Posterior vena cava (tissue), 2 donors: Measurements from ENCODE around the gene GNG13. TPM values are rescaled to one million over a fixed set of nuclear protein-coding genes. Genes with fewer than 3 reads are reported as not detected.
"Not testable (repeated sequence)": the region's sequence is repeated elsewhere in the genome, so short reads cannot be mapped to it uniquely, and the experiment has no call there.

Experiments used
- DNase-seq: peaks from one replicate; pipeline ENCODE4 v3.0.0-alpha.2; 2020; ENCODE audit warnings: low spot score
- intact Hi-C, 2 donors: fragments of 100-400 bp; cut with DNase I; formaldehyde crosslinking; loops; one replicate each; pipeline versions ENCODE4 v1.14.1 to v1.14.2; 2022 to 2023
- total RNA-seq, 2 donors: library from RNA; stranded (reverse); fragmentation: NEBNext Ultra II Directional; extraction: Animal tissue kit (Norgen Biotek cat#: 25700); gene quantifications; one replicate each; pipeline ENCODE4 v1.2.1, GENCODE V29; 2021
- donor health status: DM: yes; HTN: yes; CAD: no.
- donor health status: DM: yes; HTN: yes; CAD: no.

GNG13 gene
- total RNA-seq, 2 donors from 2014 or later: not detected

DNA sequence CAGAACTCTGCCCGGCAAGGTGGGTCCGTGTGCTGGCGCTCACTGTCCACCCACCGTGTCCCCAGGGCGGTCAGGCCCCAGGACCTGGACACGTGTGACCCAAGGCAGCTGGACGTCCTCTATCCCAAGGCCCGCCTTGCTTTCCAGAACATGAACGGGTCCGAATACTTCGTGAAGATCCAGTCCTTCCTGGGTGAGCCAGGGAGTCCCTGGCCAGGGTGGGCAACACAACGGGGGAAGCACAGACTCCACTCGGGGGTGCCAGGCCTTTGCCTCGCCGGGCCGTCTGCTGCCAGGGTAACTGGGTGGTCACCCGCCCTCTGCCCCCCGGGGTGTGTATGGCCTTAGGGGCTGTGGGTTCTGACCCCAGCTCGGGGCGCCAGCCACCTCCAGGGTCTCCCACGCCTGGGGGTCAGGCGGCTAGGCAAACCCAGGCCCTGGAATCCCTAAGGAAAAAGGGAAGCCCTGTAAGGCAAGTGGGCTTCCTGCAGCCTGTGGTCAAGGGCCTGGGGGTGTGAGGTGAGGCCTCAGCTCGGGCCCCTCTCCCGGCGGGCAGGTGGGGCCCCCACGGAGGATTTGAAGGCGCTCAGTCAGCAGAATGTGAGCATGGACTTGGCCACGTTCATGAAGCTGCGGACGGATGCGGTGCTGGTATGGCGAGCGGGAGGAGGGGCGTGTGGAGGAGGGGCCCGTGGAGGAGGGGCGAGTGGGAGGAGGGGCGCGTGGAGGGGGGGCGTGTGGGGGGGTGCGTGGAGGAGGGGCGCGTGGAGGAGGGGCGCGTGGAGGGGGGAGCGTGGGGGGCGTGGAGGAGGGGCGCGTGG lies 33.5 kb downstream of the GNG13 start:
- no peak for DNase-seq
- intact Hi-C loops: no loop called here

DNA sequence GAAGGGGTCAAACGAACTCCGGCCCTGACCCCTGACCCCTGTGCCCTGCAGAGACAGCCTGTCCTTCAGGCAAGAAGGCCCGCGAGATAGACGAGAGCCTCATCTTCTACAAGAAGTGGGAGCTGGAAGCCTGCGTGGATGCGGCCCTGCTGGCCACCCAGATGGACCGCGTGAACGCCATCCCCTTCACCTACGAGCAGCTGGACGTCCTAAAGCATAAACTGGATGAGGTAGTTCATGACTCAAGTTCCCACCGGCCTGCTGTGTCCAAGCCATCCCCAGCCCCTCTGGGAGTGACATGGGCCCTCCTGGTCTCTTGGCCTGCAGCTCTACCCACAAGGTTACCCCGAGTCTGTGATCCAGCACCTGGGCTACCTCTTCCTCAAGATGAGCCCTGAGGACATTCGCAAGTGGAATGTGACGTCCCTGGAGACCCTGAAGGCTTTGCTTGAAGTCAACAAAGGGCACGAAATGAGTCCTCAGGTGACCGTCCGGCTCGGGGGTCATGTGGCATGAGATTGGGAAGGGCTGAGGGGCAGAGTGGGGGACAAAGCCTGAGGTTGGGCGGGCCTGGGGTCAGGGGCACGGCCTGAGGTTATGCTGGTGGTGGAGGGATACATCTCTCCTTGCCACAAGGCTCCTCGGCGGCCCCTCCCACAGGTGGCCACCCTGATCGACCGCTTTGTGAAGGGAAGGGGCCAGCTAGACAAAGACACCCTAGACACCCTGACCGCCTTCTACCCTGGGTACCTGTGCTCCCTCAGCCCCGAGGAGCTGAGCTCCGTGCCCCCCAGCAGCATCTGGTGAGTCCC lies 34.3 kb downstream of the GNG13 start:
- no peak for DNase-seq
- intact Hi-C loops: no loop called here

GRCh38 chr16:765488-765865 lies 35.1 kb downstream of the GNG13 start:
- DNase-seq: no peak
- intact Hi-C loops: no loop called here

DNA sequence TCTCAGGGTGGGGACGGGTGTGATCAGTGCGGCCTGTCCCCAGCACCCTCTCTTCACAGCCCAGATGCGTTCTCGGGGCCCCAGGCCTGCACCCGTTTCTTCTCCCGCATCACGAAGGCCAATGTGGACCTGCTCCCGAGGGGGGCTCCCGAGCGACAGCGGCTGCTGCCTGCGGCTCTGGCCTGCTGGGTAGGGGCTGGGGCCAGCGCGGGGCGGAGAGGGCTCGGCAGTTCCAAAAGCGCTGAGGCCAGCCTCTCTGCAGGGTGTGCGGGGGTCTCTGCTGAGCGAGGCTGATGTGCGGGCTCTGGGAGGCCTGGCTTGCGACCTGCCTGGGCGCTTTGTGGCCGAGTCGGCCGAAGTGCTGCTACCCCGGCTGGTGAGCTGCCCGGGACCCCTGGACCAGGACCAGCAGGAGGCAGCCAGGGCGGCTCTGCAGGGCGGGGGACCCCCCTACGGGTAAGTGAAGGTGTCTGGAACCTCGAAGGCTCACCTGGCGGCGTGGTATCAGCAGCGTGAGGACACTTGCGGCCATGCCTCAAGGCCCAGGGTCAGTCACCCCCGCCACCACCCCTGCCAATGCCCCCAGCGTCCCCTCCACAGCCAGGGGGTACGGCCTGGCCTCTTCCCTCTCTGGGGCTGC lies 35.6 kb downstream of the GNG13 start:
- no peak for DNase-seq
- intact Hi-C loops: loop anchor here in 1 of 2 donors (1.0 to 5.0 kb wide), 2 partner anchors 454 to 1567 kb away; no protein-coding TSS in a partner anchor

DNA sequence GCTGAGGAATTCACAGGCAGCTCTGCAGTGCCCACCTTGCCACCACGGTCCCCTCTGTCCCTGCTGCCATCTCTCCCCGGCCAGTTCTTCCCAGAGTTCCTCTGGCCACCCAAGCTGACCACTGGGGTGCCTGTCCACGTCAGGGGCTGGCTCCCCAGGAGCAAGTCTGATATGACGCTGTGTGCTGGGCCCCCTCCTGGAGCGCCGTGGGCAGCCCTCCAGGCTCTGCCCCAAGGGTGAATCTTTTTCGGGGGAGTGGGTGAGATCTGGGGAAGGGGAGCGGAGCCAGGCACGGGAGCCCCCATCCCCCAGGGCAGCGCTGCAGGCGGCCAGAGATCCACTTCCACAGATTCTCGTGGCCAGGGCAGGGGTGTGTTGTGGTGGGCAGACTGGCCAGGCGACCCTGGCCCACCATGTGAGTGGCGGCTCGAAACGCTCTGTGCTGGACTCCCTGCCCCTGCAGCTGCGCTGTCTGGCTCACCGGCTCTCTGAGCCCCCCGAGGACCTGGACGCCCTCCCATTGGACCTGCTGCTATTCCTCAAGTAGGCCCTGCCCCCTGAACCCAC lies 36.3 kb downstream of the GNG13 start:
- intact Hi-C loops: loop anchor here in 1 of 2 donors (1.0 to 5.0 kb wide), 2 partner anchors 455 to 1568 kb away; no protein-coding TSS in a partner anchor
- DNase-seq: no peak

DNA sequence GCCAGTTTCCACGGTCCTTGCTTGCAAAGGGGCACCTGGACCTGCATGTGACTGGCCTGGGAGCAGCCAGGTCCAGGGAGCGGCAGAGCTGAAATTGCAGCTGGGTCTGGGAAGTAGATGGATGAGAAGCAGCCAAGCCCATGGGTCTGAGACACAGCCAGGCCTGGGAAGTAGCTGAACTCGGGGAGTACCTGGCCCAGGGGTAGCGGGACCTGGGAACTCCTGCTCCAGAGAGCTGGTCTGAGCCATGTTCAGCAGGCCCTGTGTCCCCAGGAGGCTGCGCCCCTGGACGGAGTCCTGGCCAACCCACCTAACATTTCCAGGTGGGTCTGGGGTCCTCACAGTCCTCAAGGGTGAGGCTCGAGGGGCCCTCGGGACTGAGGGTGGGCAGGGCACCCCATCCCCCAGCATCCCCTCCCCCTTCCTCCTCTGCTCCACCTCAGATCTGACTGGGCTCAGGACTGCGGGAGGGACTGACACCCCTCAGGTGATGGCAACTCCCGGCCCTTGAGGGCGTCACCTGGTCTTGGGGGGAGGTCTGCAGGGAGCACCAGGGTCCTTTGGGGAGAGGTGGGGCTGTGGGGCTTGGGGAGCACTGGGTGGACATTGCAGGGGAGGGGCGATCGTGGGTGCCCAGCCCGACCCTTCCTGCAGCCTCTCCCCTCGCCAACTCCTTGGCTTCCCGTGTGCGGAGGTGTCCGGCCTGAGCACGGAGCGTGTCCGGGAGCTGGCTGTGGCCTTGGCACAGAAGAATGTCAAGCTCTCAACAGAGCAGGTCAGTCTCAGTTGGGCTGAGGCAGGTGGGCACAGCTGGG lies 37.0 kb downstream of the GNG13 start:
- intact Hi-C loops: loop anchor here in 1 of 2 donors (1.0 to 5.0 kb wide), 2 partner anchors 456 to 1569 kb away; no protein-coding TSS in a partner anchor
- no peak for DNase-seq

GRCh38 chr16:762595-763268 lies 37.8 kb downstream of the GNG13 start:
- no peak for DNase-seq
- intact Hi-C loops: loop anchor here in 1 of 2 donors (5.0 kb wide), 1 partner anchor 1570 kb away; no protein-coding TSS in a partner anchor

GRCh38 chr16:761625-762513 lies 38.7 kb downstream of the GNG13 start:
- intact Hi-C loops: loop anchor here in 1 of 2 donors (5.0 kb wide), 1 partner anchor 1570 kb away; no protein-coding TSS in a partner anchor
- no peak for DNase-seq

DNA sequence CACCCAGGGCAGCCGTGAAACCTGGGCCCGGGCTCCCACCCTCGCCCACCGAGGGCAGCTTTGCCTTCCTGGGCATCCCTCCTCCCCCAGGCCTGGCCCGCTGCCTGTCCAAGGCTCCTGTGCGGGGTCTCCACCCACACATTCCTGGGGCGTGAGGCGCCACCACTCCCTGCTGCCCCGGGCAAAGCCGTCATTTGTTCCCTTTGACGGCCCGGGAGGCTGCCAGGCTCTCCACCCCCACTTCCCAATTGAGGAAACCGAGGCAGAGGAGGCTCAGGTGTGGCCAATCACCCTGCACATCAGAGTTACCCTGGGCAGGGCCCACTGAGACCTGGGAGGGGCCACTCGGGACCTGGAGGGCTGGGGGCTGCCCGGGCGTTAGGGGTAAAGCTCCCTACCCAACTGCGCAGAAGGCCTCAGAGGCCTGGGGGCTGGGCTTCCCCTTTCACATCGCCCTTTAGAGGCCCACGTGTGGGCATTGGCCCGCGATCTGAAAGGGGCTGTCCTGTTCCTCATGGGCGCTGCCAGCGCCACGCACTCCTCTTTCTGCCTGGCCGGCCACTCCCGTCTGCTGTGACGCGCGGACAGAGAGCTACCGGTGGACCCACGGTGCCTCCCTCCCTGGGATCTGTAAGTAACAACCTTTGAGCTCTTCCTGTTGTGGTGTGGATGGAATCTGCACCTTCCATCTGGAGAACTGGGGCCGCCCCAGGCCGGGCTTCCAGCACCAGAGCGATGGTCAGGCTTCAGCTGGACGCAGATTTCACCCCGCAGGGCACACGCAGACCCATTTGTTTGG lies 39.8 kb downstream of the GNG13 start, which contains the start of gene MSLN:
Gene MSLN, plus strand, starts transcription at position 190 of the 799 bp plus-strand sequence. CDS start 1,947 bp downstream, outside the sequence.
- intact Hi-C loops: loop anchor here in 1 of 2 donors (5.0 kb wide), 1 partner anchor 1572 kb away; no protein-coding TSS in a partner anchor
- DNase-seq: no peak

- intact Hi-C loops: loop anchor here in 1 of 2 donors (5.0 kb wide), 1 partner anchor 1572 kb away; no protein-coding TSS in a partner anchor
- DNase-seq: no peak
These were observed 40.5 kb downstream of the GNG13 start for GRCh38 chr16:760065-760464.

DNA sequence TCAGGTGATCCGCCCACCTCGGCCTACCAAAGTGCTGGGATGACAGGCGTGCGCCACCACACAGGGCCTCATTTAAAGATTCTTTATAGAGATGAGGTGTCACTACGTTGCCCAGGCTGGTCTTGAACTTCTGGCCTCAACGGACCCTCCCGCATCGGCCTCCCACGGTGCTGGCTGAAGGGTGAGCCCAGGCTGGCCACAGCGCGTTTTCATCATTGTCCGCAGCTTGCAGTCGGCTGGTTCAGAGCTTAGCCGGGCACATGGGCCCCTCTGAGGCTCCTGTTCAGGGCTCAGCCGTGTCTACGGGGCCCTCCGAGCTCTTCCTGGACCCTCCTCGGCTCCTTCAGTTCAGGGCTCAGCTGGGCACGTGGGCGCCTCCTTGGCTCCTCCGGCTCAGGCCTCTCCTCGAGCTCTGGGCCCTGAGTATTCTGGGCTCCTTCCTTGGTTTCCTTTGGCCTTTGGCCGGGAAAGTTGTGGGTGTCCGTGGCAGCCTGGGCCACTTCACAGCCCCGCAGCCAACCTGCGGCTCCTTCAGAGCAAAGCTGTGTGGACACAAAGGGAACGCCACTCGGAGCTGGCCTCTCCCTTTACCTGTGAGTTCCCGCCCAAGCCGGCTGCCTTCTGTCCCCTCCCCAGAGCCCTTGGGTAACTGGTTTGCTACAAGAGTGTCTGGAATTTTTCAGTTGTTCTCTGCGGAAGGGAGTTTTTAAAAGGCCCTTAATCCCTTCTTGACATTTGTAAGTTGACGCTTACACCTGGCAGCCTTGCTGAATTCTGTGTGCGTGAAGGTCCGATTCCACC lies 41.2 kb downstream of the GNG13 start:
- intact Hi-C loops: no loop called here
- DNase-seq: no peak

DNA sequence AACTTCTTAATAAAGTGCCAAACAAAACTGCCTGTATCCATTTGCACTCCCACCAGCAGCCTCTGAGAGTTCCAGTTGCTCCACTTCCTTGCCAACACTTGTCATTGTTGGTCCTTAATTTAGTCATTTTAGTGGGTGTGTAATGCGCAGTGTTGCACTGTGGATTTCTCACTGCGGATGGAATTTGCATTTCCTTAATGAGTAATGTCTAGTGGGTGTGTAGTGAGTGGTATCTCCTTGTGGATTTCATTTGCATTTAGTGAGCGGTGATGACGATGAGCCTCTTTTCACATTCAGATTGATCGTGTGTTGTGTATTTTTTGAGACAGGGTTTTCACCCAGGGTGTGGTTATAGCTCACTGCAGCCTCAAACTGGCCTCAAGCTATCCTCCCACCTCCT lies 44.1 kb downstream of the GNG13 start:
- DNase-seq: no peak
- intact Hi-C loops: no loop called here

DNA sequence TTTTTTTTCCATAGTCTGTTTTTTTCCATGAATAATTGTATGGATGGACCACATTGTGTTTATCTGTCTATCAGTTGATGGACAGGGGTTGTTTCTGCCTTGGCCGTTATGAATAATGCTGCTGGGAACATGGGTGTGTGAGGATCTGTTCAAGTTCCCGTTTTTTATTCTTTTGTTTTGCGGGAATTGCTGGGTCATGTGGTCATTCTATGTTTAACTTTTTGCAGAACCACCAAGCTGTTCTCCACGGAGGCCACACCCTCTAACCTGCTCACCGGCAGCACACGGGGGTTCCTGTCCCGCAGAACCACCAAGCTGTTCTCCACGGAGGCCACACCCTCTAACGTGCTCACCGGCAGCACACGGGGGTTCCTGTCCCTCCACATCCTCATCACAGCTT lies 45.9 kb downstream of the GNG13 start:
- DNase-seq: no peak
- intact Hi-C loops: no loop called here

DNA sequence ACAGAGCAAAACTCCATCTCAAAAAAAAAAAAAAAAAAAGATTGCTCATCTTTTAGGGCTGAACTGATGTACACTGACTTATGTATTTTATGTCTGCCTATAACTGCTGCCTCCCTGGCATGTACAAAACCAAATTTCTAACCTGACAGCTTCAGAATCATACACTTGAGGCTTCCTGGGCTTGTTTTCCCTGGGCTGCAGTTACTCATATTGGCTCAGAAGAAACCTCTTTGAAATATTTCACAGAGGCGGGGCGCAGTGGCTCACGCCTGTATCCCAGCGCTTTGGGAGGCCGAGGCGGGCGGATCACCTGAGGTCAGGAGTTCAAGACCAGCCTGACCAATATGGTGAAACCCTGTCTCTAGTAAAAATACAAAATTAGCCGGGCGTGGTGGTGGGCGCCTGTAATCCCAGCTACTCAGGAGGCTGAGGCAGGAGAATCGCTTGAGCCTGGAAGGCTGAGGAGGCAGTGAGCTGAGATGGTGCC lies 46.4 kb downstream of the GNG13 start:
- DNase-seq, intact Hi-C loops: not testable (repeated sequence)

GRCh38 chr16:752007-752312 lies 48.6 kb downstream of the GNG13 start:
- intact Hi-C loops: no loop called here
- DNase-seq: no peak
